ENCODE results near the gene DHRS7C. TPM values are rescaled to one million over a fixed set of nuclear protein-coding genes. Genes with fewer than 3 reads are reported as not detected.

The DHRS7C gene
- total RNA-seq, 6 experiments from 2014 or later = not detected

DNA sequence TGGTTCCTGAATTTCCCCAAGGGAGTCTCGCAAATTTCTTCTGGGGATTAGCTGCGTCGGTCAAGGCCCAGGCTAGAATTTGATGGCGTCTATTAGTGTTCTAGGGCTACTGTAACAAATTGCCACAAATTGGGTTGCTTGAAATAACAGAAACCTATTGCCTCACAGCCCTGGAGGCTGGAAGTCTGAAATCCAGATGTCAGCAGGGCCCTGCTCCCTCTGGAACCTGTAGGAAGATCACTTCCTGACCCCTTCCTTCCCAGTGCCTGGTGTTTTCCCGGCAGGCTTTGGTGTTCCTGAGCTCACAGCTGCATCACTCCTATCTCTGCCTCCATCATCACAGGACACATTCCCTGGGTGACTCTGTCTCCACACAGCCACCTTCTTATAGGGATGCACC is 24.4 kb downstream of the DHRS7C start:
- H3K4me3 Mint-ChIP-seq = no peak overlapping the region
- H3K36me3 Mint-ChIP-seq (ENCODE audit: low read depth) = no peaks in the 10 kb centered on the region
- TF ChIP-seq, protein P1, sequence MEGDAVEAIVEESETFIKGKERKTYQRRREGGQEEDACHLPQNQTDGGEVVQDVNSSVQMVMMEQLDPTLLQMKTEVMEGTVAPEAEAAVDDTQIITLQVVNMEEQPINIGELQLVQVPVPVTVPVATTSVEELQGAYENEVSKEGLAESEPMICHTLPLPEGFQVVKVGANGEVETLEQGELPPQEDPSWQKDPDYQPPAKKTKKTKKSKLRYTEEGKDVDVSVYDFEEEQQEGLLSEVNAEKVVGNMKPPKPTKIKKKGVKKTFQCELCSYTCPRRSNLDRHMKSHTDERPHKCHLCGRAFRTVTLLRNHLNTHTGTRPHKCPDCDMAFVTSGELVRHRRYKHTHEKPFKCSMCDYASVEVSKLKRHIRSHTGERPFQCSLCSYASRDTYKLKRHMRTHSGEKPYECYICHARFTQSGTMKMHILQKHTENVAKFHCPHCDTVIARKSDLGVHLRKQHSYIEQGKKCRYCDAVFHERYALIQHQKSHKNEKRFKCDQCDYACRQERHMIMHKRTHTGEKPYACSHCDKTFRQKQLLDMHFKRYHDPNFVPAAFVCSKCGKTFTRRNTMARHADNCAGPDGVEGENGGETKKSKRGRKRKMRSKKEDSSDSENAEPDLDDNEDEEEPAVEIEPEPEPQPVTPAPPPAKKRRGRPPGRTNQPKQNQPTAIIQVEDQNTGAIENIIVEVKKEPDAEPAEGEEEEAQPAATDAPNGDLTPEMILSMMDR (IDR thresholded peaks at IDR 0.05) = no peak
- DNase-seq = no peak
- H3K9me3 Mint-ChIP-seq = no peaks in the 10 kb centered on the region; the same call in 1 of the 2 replicates
- H3K4me1 Mint-ChIP-seq (ENCODE audit: low read depth) = no peaks in the 10 kb centered on the region
- H3K27me3 Mint-ChIP-seq (ENCODE audit: insufficient read depth) = peaks cover 3% of the 10 kb centered on the region
- H3K27ac Mint-ChIP-seq = no peak overlapping the region

DNA sequence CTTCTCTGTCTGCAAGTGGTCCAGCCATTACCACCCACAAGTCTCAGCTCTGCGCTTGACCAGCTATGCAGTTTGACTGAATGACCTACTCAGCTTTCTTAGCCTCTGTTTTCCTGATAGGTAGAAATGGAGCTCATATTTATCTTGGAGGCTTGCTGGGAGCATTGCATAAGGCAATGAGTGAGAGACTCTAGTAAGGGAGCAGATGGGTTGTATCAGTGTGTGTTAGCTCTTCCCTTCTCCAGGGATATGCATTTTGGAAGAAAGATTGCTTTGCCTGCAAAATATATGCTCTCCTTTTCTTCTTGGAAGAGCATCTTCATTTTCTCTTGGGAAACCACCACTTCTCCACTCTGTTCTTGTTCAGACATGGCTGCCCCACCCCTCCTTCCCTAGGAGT is 26.1 kb downstream of the DHRS7C start:
- TF ChIP-seq, protein P1 (IDR thresholded peaks at IDR 0.05) = no peak
- peaks cover 3% of the 10 kb centered on the region for H3K27me3 Mint-ChIP-seq (ENCODE audit: insufficient read depth)
- no peak overlapping the region for H3K4me3 Mint-ChIP-seq
- H3K9me3 Mint-ChIP-seq = no peaks in the 10 kb centered on the region; the same call in 1 of the 2 replicates
- no peaks in the 10 kb centered on the region for H3K36me3 Mint-ChIP-seq (ENCODE audit: low read depth)
- H3K4me1 Mint-ChIP-seq (ENCODE audit: low read depth) = no peaks in the 10 kb centered on the region
- no peak overlapping the region for H3K27ac Mint-ChIP-seq
- no peak for DNase-seq

DNA sequence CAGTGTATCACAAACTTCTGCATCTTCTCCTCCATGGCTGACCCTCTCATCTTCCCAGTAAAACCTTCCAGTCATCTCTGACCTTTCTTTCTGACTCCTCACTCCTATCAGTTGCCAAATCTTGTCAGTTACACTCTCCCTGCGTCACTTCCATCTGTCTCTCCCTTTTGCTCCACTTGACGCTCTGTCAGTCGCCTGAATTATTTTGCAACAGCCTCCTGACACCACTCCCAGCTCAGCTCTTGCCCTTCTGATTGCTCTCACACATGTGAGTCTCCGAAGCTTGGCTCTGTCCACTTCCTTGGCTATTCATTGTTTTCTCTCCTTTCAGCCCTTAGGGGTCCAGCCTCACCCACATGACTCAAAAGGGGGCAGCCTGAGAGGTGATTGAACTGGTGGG is 27.7 kb downstream of the DHRS7C start:
- Mint-ChIP-seq H3K4me3 (no peak overlapping the region), H3K4me1 (ENCODE audit: low read depth) (no peaks in the 10 kb centered on the region), H3K9me3 (no peaks in the 10 kb centered on the region; the same call in 1 of the 2 replicates), H3K27ac (no peak overlapping the region), H3K36me3 (ENCODE audit: low read depth) (no peaks in the 10 kb centered on the region), H3K27me3 (ENCODE audit: insufficient read depth) (peaks cover 7% of the 10 kb centered on the region)
- TF ChIP-seq, protein P1 (IDR thresholded peaks at IDR 0.05) = no peak
- DNase-seq = no peak

DNA sequence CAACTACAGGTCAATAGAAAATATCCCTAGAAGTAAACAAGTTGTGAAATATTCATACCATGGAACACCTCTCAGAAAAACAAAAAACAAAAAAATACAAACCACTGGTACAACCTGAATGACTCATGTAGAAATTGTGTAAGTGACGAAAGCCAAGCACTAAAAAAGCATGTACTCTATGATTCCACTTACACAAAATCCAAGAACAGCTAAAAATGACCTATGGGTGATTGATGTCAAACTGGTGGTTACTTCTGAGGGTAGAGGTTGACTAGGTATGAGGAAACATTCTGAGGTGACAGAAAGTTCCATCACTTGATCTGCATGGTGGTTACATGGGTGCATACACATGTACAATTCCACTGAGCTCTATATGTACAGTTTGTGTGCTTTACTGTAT is 31.1 kb downstream of the DHRS7C start:
- H3K36me3 Mint-ChIP-seq (ENCODE audit: low read depth) = no peaks in the 10 kb centered on the region
- DNase-seq = no peak
- peaks cover 4% of the 10 kb centered on the region for H3K9me3 Mint-ChIP-seq
- H3K4me1 Mint-ChIP-seq (ENCODE audit: low read depth) = no peaks in the 10 kb centered on the region
- H3K4me3 Mint-ChIP-seq = no peak overlapping the region
- TF ChIP-seq, protein P1 (IDR thresholded peaks at IDR 0.05) = no peak
- peaks cover 7% of the 10 kb centered on the region; the same call in 1 of the 2 replicates for H3K27me3 Mint-ChIP-seq (ENCODE audit: insufficient read depth)
- H3K27ac Mint-ChIP-seq = no peak overlapping the region

DNA sequence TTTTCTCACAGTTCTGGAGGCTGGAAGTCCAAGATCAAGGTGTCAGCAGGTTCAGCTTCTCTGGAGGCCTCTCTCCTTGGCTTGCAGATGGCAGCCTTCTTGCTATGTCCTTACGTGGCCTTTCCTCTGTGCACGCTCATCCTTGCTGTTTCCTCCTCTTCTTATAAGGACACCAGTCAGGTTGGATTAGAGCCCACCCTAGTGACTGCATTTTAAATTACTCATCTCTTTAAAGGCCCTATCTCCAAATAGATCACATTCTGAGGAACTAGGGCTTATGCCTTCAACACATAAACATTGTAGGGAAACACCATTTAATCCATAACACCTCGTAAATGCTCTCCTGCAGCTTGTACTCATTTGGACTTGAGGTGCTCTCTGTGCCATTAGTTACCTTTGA is 36.3 kb downstream of the DHRS7C start:
- DNase-seq = peak; percentile 35
- Mint-ChIP-seq H3K4me3 (no peak overlapping the region), H3K27me3 (ENCODE audit: insufficient read depth) (peaks cover 7% of the 10 kb centered on the region; the same call in 1 of the 2 replicates), H3K4me1 (ENCODE audit: low read depth) (no peaks in the 10 kb centered on the region), H3K36me3 (ENCODE audit: low read depth) (no peaks in the 10 kb centered on the region), H3K27ac (no peak overlapping the region), H3K9me3 (peaks cover 8% of the 10 kb centered on the region)
- TF ChIP-seq, protein P1 (IDR thresholded peaks at IDR 0.05) = no peak

DNA sequence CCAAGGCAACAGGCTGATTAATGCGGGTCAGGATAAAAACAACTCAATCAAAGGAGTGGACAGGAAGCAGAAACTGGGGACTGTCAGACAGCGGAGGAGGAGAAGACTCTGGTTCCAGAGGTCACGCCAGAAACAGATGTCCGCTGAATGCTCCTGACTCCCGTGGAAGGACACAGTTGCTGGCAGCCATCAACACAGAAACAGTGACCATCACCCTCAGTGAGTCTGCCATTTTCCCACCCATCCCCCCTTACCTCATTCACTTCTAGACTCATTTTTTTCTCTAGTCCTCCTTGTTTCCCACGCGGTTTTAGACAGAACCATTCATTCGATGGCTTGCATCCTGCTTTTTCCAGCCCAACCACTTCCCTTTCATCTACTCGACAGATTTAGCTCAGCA is 40.9 kb downstream of the DHRS7C start:
- no peaks in the 10 kb centered on the region; the same call in 1 of the 2 replicates for H3K27me3 Mint-ChIP-seq (ENCODE audit: insufficient read depth)
- H3K36me3 Mint-ChIP-seq (ENCODE audit: low read depth) = no peaks in the 10 kb centered on the region
- TF ChIP-seq, protein P1 (IDR thresholded peaks at IDR 0.05) = no peak
- no peak overlapping the region for H3K27ac Mint-ChIP-seq
- no peaks in the 10 kb centered on the region for H3K4me1 Mint-ChIP-seq (ENCODE audit: low read depth)
- H3K9me3 Mint-ChIP-seq = peaks cover 6% of the 10 kb centered on the region
- H3K4me3 Mint-ChIP-seq = no peak overlapping the region
- DNase-seq = no peak
